Endothelial cell of umbilical vein (primary cell): Measurements from ENCODE around the gene AIRE. TPM values are rescaled to one million over a fixed set of nuclear protein-coding genes. Genes with fewer than 3 reads are reported as not detected.

Source experiments
- BruUV-seq: library from RNA; stranded (reverse); fragments of 400-500 nt; replicated peaks from 2 replicates; lab custom pipeline; 2021; lab: Mats Ljungman, UMichigan
- CTCF ChIA-PET: fragments of 300-600, 350-600 bp; sonication (Branson Sonifier 250); formaldehyde crosslinking; loops from one replicate; lab custom pipeline; 2021; ENCODE audit warnings: antibody characterized with exemption, inconsistent platforms; lab: Charles Lee
- POLR2A ChIA-PET: fragments of 300-600, 350-600 bp; sonication (Branson Sonifier 250); formaldehyde crosslinking; loops from one replicate; lab custom pipeline; 2021; ENCODE audit warnings: antibody characterized with exemption, inconsistent platforms; lab: Charles Lee
- DNase-seq: peaks from one replicate; pipeline ENCODE4 v3.0.0-alpha.2; 2011; ENCODE audit warnings: low read depth, low spot score
- FAIRE-seq: peaks from 2 replicates; lab custom pipeline; 2011; peaks lifted over from hg19 to GRCh38; lab: Jason Lieb, UNC
- H2AFZ ChIP-seq: 2 replicates; pipeline ENCODE4 v1.6.0; 2012; ENCODE audit warnings: low read depth, low read length, control low read depth, inconsistent platforms
- H3K27ac ChIP-seq: 2 replicates; pipeline ENCODE4 v1.5.1; 2011; ENCODE audit warnings: low read depth, mild to moderate bottlenecking, control low read depth, low read length, moderate library complexity; ENCODE audit not compliant: insufficient read depth
- H3K27me3 ChIP-seq, 2 experiments: 2 replicates each; pipeline versions ENCODE4 v1.6.0 to v1.6.1; 2011; ENCODE audit warnings: low read length in 2 of 2, mixed read lengths in 1 of 2; ENCODE audit not compliant: control insufficient read depth in 2 of 2, insufficient read depth in 2 of 2
- H3K36me3 ChIP-seq, 2 experiments: 2 replicates in 1 of 2; 3 replicates in 1 of 2; pipeline ENCODE4 v1.5.1; 2011; ENCODE audit warnings: low read length in 2 of 2, mild to moderate bottlenecking in 1 of 2, moderate library complexity in 1 of 2; ENCODE audit not compliant: control insufficient read depth in 2 of 2, insufficient read depth in 2 of 2; ENCODE audit errors: extremely low read depth in 1 of 2
- H3K4me1 ChIP-seq: 3 replicates; pipeline ENCODE4 v1.5.1; 2011; ENCODE audit warnings: mild to moderate bottlenecking, low read length; ENCODE audit not compliant: control insufficient read depth, insufficient read depth; ENCODE audit errors: extremely low read depth
- H3K4me2 ChIP-seq: 2 replicates; pipeline ENCODE4 v1.6.1; 2011; ENCODE audit warnings: low read length, control low read depth, mixed read lengths; ENCODE audit not compliant: insufficient read depth
- H3K4me3 ChIP-seq, 3 experiments: fragments of 200-600 bp in 1 of 3; sonication (generic), shearing (Covaris generic) in 1 of 3; replicated peaks in 1 of 3; 2 replicates each; pipeline ENCODE4 v1.5.1; 2011 to 2016; ENCODE audit warnings: control low read depth in 3 of 3, low read length in 3 of 3, mild to moderate bottlenecking in 2 of 3, inconsistent platforms in 1 of 3, low read depth in 1 of 3, moderate library complexity in 1 of 3; ENCODE audit not compliant: insufficient read depth in 1 of 3
- H3K79me2 ChIP-seq: 2 replicates; pipeline ENCODE4 v1.6.0; 2012; ENCODE audit warnings: low read length, inconsistent platforms; ENCODE audit not compliant: control insufficient read depth, insufficient read depth
- H3K9ac ChIP-seq: replicated peaks from 2 replicates; pipeline ENCODE3; 2011; ENCODE audit warnings: low read length, control low read depth; ENCODE audit not compliant: insufficient read depth; ENCODE audit errors: extremely low read depth
- H3K9me1 ChIP-seq: replicated peaks from 3 replicates; pipeline ENCODE4 v1.6.0; 2011; ENCODE audit warnings: mild to moderate bottlenecking, low read length; ENCODE audit not compliant: control insufficient read depth, insufficient read depth; ENCODE audit errors: extremely low read depth
- H3K9me3 ChIP-seq: replicated peaks from 2 replicates; pipeline ENCODE4 v1.5.1; 2012; ENCODE audit warnings: low read length, inconsistent platforms; ENCODE audit not compliant: control insufficient read depth, insufficient read depth
- H4K20me1 ChIP-seq: replicated peaks from 2 replicates; pipeline ENCODE3; 2011; ENCODE audit warnings: mild to moderate bottlenecking, low read length; ENCODE audit not compliant: control insufficient read depth, insufficient read depth; ENCODE audit errors: extremely low read depth
- EZH2 ChIP-seq: IDR thresholded peaks from 2 replicates; pipeline ENCODE4 v1.6.1; 2012; ENCODE audit warnings: borderline replicate concordance, low read depth, mild to moderate bottlenecking, moderate library complexity, low read length, inconsistent platforms; ENCODE audit not compliant: severe bottlenecking
- FOS ChIP-seq: IDR thresholded peaks from 2 replicates; pipeline ENCODE4 v1.6.1; 2011; ENCODE audit warnings: mild to moderate bottlenecking, low read length, moderate library complexity, borderline replicate concordance; ENCODE audit not compliant: insufficient read depth
- GATA2 ChIP-seq: IDR thresholded peaks from 2 replicates; pipeline ENCODE4 v1.7.0; 2011; ENCODE audit warnings: low read depth, mild to moderate bottlenecking, moderate library complexity, mixed read lengths, low read length; ENCODE audit not compliant: insufficient read length, insufficient read depth
- POLR2A ChIP-seq: IDR thresholded peaks from 2 replicates; pipeline ENCODE4 v1.6.1; 2012; ENCODE audit warnings: low read depth, mild to moderate bottlenecking, control low read depth, low read length
- POLR2AphosphoS5 ChIP-seq: IDR thresholded peaks from 2 replicates; pipeline ENCODE4 v1.6.1; 2012; ENCODE audit warnings: low read depth, mild to moderate bottlenecking, control low read depth, low read length, moderate library complexity; ENCODE audit not compliant: insufficient read depth
- dilution Hi-C: fragments of 300-500 bp; cut with MboI; formaldehyde crosslinking; loops from one replicate; pipeline ENCODE4 v1.15.0; 2019; ENCODE audit warnings: low sequenced_read_pairs; ENCODE audit not compliant: extremely low pct_ligation_motif_present
- intact Hi-C: fragments of 100-400 bp; cut with micrococcal nuclease; formaldehyde crosslinking; loops from one replicate; pipeline ENCODE4 v1.10.0; 2022
- polyA plus RNA-seq, 4 experiments: library from polyadenylated mRNA; depleted of rRNA in 3 of 4; stranded (reverse) in 3 of 4; unstranded in 1 of 4; fragments of >200 nt; gene quantifications; 2 replicates each; pipeline versions ENCODE4 v1.2.1 to v1.2.3, GENCODE V29; 2011 to 2012; ENCODE audit warnings: missing spikeins in 1 of 4
- total RNA-seq: library from RNA; stranded (reverse); gene quantifications from 2 replicates; pipeline ENCODE4 v1.2.3, GENCODE V29; 2021
- TF ChIP-seq, protein P1 (sequence below), 2 donors: IDR thresholded peaks; 1 replicate in 1 of 2; 2 replicates in 1 of 2; pipeline ENCODE4 v1.5.1; 2011; ENCODE audit warnings: low read length in 2 of 2, mild to moderate bottlenecking in 2 of 2, moderate library complexity in 2 of 2, control low read depth in 1 of 2, inconsistent platforms in 1 of 2, low read depth in 1 of 2; ENCODE audit not compliant: insufficient read depth in 1 of 2; ENCODE audit errors: extremely low read depth in 1 of 2
- TF ChIP-seq, protein P2 (sequence below): IDR thresholded peaks from 2 replicates; pipeline ENCODE4 v1.6.1; 2011; ENCODE audit not compliant: insufficient read depth, insufficient read length

Gene AIRE
- total and polyA plus RNA-seq, 2 donors (not counting 3 experiments of a cell fraction or from before 2014, with no cell fraction given) = 0.04 to 0.11 TPM

DNA sequence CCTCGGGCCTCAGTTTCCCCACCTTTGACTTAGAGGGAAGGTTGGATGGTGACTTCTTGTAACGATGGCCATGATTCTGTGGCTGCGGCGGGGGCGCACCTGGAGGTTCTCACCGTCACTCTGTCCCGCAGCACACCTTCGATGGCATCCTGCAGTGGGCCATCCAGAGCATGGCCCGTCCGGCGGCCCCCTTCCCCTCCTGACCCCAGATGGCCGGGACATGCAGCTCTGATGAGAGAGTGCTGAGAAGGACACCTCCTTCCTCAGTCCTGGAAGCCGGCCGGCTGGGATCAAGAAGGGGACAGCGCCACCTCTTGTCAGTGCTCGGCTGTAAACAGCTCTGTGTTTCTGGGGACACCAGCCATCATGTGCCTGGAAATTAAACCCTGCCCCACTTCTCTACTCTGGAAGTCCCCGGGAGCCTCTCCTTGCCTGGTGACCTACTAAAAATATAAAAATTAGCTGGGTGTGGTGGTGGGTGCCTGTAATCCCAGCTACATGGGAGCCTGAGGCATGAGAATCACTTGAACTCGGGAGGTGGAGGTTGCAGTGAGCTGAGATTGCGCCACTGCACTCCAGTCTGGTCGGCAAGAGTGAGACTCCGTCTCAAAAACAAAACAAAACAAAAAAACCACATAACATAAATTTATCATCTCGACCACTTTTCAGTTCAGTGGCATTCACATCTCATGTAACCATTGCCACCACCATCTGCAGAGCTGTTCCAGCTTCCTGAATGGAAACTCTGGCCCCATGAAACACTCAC, 12.0 kb downstream of the AIRE start:
- no peaks in the 10 kb centered on the region for H3K36me3 ChIP-seq
- H3K27me3 ChIP-seq = no peaks in the 10 kb centered on the region
- no peaks in the 10 kb centered on the region for H4K20me1 ChIP-seq
- no peak overlapping the region for H3K27ac ChIP-seq
- no peaks in the 10 kb centered on the region for H3K9me3 ChIP-seq
- H3K4me1 ChIP-seq = peaks cover 12% of the 10 kb centered on the region
- intact Hi-C loops (no loop called here), dilution Hi-C loops (no loop called here)
- FAIRE-seq (peak; percentile 88), DNase-seq (peak; percentile 78)
- no peak overlapping the region for H3K4me2 ChIP-seq
- H3K9ac ChIP-seq = no peak overlapping the region
- no peak overlapping the region for H3K4me3 ChIP-seq
- BruUV-seq = no TSS peak
- H3K9me1 ChIP-seq = no peaks in the 10 kb centered on the region
- H3K79me2 ChIP-seq = peaks cover 23% of the 10 kb centered on the region
- TF ChIP-seq FOS = no peak
- TF ChIP-seq POLR2A = no peak
- no peak for TF ChIP-seq POLR2AphosphoS5
- TF ChIP-seq, protein P1, sequence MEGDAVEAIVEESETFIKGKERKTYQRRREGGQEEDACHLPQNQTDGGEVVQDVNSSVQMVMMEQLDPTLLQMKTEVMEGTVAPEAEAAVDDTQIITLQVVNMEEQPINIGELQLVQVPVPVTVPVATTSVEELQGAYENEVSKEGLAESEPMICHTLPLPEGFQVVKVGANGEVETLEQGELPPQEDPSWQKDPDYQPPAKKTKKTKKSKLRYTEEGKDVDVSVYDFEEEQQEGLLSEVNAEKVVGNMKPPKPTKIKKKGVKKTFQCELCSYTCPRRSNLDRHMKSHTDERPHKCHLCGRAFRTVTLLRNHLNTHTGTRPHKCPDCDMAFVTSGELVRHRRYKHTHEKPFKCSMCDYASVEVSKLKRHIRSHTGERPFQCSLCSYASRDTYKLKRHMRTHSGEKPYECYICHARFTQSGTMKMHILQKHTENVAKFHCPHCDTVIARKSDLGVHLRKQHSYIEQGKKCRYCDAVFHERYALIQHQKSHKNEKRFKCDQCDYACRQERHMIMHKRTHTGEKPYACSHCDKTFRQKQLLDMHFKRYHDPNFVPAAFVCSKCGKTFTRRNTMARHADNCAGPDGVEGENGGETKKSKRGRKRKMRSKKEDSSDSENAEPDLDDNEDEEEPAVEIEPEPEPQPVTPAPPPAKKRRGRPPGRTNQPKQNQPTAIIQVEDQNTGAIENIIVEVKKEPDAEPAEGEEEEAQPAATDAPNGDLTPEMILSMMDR (IDR thresholded peaks at IDR 0.05; ENCODE audit: extremely low read depth in 1 of 2, insufficient read depth in 1 of 2, low read depth in 1 of 2, low read length in 2 of 2) = peak; percentile 74 to 87
- no peak for TF ChIP-seq EZH2
- no peak for TF ChIP-seq GATA2
- TF ChIP-seq, protein P2, sequence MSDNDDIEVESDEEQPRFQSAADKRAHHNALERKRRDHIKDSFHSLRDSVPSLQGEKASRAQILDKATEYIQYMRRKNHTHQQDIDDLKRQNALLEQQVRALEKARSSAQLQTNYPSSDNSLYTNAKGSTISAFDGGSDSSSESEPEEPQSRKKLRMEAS = no peak
- no peak overlapping the region for H2AFZ ChIP-seq
- ChIA-PET CTCF (interaction anchor here (0.6 to 1.5 kb wide), 15 partner anchors 10 to 496 kb away, joined by 3 to 11 read pairs (median 5); partner anchors contain the start of gene CFAP410), POLR2A (interaction anchor here (0.6 kb wide), 1 partner anchor 14 kb away, joined by 3 read pairs; no protein-coding TSS in a partner anchor)
